HCT116 (cell line): Measurements from ENCODE around the gene ZAR1L. TPM values are rescaled to one million over a fixed set of nuclear protein-coding genes. Genes with fewer than 3 reads are reported as not detected.

Experiments used
- ATAC-seq: fragments of 200-7000 bp; cut with Tn5 transposase; 2 replicates; pipeline ENCODE4 v1.9.1; 2020; ENCODE audit warnings: mild to moderate bottlenecking, moderate library complexity
- BruUV-seq: library from RNA; stranded (reverse); fragments of 400-500 nt; replicated peaks from 2 replicates; lab custom pipeline; 2021; lab: Mats Ljungman, UMichigan
- CTCF ChIA-PET: fragments of 300-600 bp; sonication (Branson Sonifier 250); formaldehyde crosslinking; loops from one replicate; lab custom pipeline; 2021; ENCODE audit warnings: antibody characterized with exemption; lab: Charles Lee
- POLR2A ChIA-PET: fragments of 300-600, 350-600 bp; sonication (Branson Sonifier 250); formaldehyde crosslinking; loops from one replicate; lab custom pipeline; 2021; ENCODE audit warnings: antibody characterized with exemption; lab: Charles Lee
- RAD21 ChIA-PET, 2 experiments: fragments of 300-600 bp; sonication (Branson Sonifier 250); formaldehyde crosslinking; loops; one replicate each; lab custom pipeline; 2023; ENCODE audit warnings: low total read pairs in 2 of 2; ENCODE audit not compliant: uncharacterized antibody in 2 of 2, unreplicated experiment in 2 of 2, low non-redundant PET in 1 of 2; lab: Charles Lee
- DNase-seq: peaks from one replicate; pipeline ENCODE4 v3.0.0-alpha.2; 2010; ENCODE audit warnings: low read depth, low spot score
- H2AFZ ChIP-seq: fragments of 200-600 bp; shearing (Covaris generic), sonication (generic); 2 replicates; pipeline ENCODE4 v1.6.1; 2017; ENCODE audit warnings: low read depth, mixed run types, mixed read lengths, antibody characterized with exemption, low read length; ENCODE audit not compliant: poor library complexity, severe bottlenecking
- H3K27ac ChIP-seq: 2 replicates; pipeline ENCODE4 v1.5.1; 2012; ENCODE audit warnings: low read depth, low read length
- H3K27me3 ChIP-seq: fragments of 200-600 bp; sonication (generic); 2 replicates; pipeline ENCODE4 v1.6.1; 2016; ENCODE audit warnings: mixed run types, low read length, mixed read lengths; ENCODE audit not compliant: insufficient read depth
- H3K36me3 ChIP-seq, 2 experiments: fragments of 200-500 bp in 1 of 2; fragments of 200-600 bp in 1 of 2; sonication (Bioruptor generic) in 1 of 2; sonication (generic) in 1 of 2; 2 replicates each; pipeline versions ENCODE4 v1.5.1 to v1.6.1; 2014 to 2016; ENCODE audit warnings: low read length in 2 of 2, inconsistent platforms in 1 of 2, mixed read lengths in 1 of 2, mixed run types in 1 of 2; ENCODE audit not compliant: insufficient read depth in 2 of 2, control insufficient read depth in 1 of 2
- H3K4me1 ChIP-seq, 2 experiments: fragments of 200-600 bp in 1 of 2; sonication (generic) in 1 of 2; 2 replicates each; pipeline versions ENCODE4 v1.5.1 to v1.6.1; 2012 to 2017; ENCODE audit warnings: low read length in 2 of 2, inconsistent platforms in 1 of 2, mild to moderate bottlenecking in 1 of 2, mixed read lengths in 1 of 2, mixed run types in 1 of 2, moderate library complexity in 1 of 2; ENCODE audit not compliant: insufficient read depth in 2 of 2, control insufficient read depth in 1 of 2
- H3K4me2 ChIP-seq: fragments of 200-600 bp; sonication (generic); 2 replicates; pipeline ENCODE4 v1.6.1; 2017; ENCODE audit warnings: mixed run types, low read length, mixed read lengths
- H3K4me3 ChIP-seq, 2 experiments: fragments of 200-600 bp in 1 of 2; sonication (generic) in 1 of 2; replicated peaks in 1 of 2; 2 replicates each; pipeline ENCODE4 v1.5.1; 2011 to 2016; ENCODE audit warnings: low read length in 2 of 2, control low read depth in 1 of 2, low read depth in 1 of 2, mild to moderate bottlenecking in 1 of 2, mixed read lengths in 1 of 2, mixed run types in 1 of 2
- H3K79me2 ChIP-seq: fragments of 200-600 bp; sonication (generic); 2 replicates; pipeline ENCODE4 v1.6.1; 2017; ENCODE audit warnings: mild to moderate bottlenecking, mixed run types, low read length, moderate library complexity, mixed read lengths; ENCODE audit not compliant: insufficient read depth
- H3K9ac ChIP-seq: fragments of 200-600 bp; sonication (generic); 2 replicates; pipeline ENCODE4 v1.6.1; 2016; ENCODE audit warnings: low read length, mixed read lengths
- H3K9me2 ChIP-seq: fragments of 200-600 bp; sonication (generic), shearing (Covaris generic); 2 replicates; pipeline ENCODE4 v1.6.1; 2017; ENCODE audit warnings: mixed run types, mild to moderate bottlenecking, moderate library complexity; ENCODE audit not compliant: insufficient read depth
- H3K9me3 ChIP-seq, 2 experiments: fragments of 200-500 bp in 1 of 2; fragments of 200-600 bp in 1 of 2; sonication (Bioruptor generic) in 1 of 2; sonication (generic) in 1 of 2; 2 replicates each; pipeline ENCODE4 v1.6.1; 2014 to 2017; ENCODE audit warnings: low read length in 2 of 2, mixed read lengths in 2 of 2, inconsistent platforms in 1 of 2, low read depth in 1 of 2, mild to moderate bottlenecking in 1 of 2, mixed run types in 1 of 2, moderate library complexity in 1 of 2; ENCODE audit not compliant: control insufficient read depth in 1 of 2, insufficient read depth in 1 of 2
- H4K20me1 ChIP-seq: fragments of 200-600 bp; sonication (generic), shearing (Covaris generic); 2 replicates; pipeline ENCODE4 v1.6.1; 2017; ENCODE audit warnings: mixed run types, mild to moderate bottlenecking, moderate library complexity; ENCODE audit not compliant: insufficient read depth
- CBX3 ChIP-seq: IDR thresholded peaks from 2 replicates; pipeline ENCODE4 v1.6.1; 2012; ENCODE audit warnings: low read depth
- EGR1 ChIP-seq: IDR thresholded peaks from 2 replicates; pipeline ENCODE4 v1.6.1; 2012; ENCODE audit warnings: low read depth
- ELF1 ChIP-seq: IDR thresholded peaks from 2 replicates; pipeline ENCODE4 v1.6.1; 2012; ENCODE audit warnings: low read depth, borderline replicate concordance
- EZH2 ChIP-seq: fragments of 200-600 bp; sonication (generic); IDR thresholded peaks from 2 replicates; pipeline ENCODE4 v1.6.1; 2017; ENCODE audit warnings: antibody characterized with exemption, mixed run types
- FOSL1 ChIP-seq: IDR thresholded peaks from 2 replicates; pipeline ENCODE4 v1.6.1; 2012; ENCODE audit warnings: low read depth
- JUND ChIP-seq: IDR thresholded peaks from 2 replicates; pipeline ENCODE4 v1.6.1; 2012
- POLR2AphosphoS5 ChIP-seq: IDR thresholded peaks from 2 replicates; pipeline ENCODE4 v1.6.1; 2011; ENCODE audit warnings: mild to moderate bottlenecking, low read depth, low read length, moderate library complexity
- RAD21 ChIP-seq: IDR thresholded peaks from 2 replicates; pipeline ENCODE4 v1.6.1; 2012; ENCODE audit warnings: low read depth, mild to moderate bottlenecking
- SIN3A ChIP-seq: IDR thresholded peaks from 2 replicates; pipeline ENCODE4 v1.6.1; 2012; ENCODE audit warnings: low read depth
- SP1 ChIP-seq: IDR thresholded peaks from 2 replicates; pipeline ENCODE4 v1.6.1; 2012; ENCODE audit warnings: low read depth
- SRF ChIP-seq: IDR thresholded peaks from 2 replicates; pipeline ENCODE4 v1.6.1; 2012; ENCODE audit warnings: low read depth
- ZFX ChIP-seq: fragments of 450-650 bp; IDR thresholded peaks from 2 replicates; pipeline ENCODE4 v1.6.1; 2017
- ZNF274 ChIP-seq: fragments of 200-500 bp; sonication (Bioruptor generic); IDR thresholded peaks from 2 replicates; pipeline ENCODE4 v1.6.1; 2014; ENCODE audit warnings: mild to moderate bottlenecking, low read depth, low read length, inconsistent platforms
- intact Hi-C: fragments of 100-400 bp; cut with micrococcal nuclease; formaldehyde crosslinking; loops from 2 replicates; pipeline ENCODE4 v1.10.0; 2022
- total RNA-seq: library from RNA; stranded (reverse); gene quantifications from one replicate; pipeline ENCODE4 v1.2.1, GENCODE V29; 2021; ENCODE audit not compliant: unreplicated experiment
- TF ChIP-seq, protein P1 (sequence below): IDR thresholded peaks from 2 replicates; pipeline ENCODE4 v1.6.1; 2012
- TF ChIP-seq, protein P2 (sequence below): IDR thresholded peaks from 2 replicates; pipeline ENCODE4 v1.6.1; 2012
- TF ChIP-seq, protein P3 (sequence below), 3 experiments: fragments of 200-600 bp in 1 of 3; sonication (generic) in 1 of 3; IDR thresholded peaks in 2 of 3; conservative IDR thresholded peaks in 1 of 3; 2 replicates each; pipeline ENCODE4 v1.5.1; 2012 to 2017; ENCODE audit warnings: low read depth in 2 of 3, low read length in 2 of 3, antibody characterized with exemption in 1 of 3, borderline replicate concordance in 1 of 3, control low read depth in 1 of 3, mild to moderate bottlenecking in 1 of 3, mixed read lengths in 1 of 3, mixed run types in 1 of 3, moderate library complexity in 1 of 3; ENCODE audit not compliant: insufficient read depth in 1 of 3

The ZAR1L gene
- total RNA-seq, 1 experiment from 2014 or later, result 0.15 TPM

DNA sequence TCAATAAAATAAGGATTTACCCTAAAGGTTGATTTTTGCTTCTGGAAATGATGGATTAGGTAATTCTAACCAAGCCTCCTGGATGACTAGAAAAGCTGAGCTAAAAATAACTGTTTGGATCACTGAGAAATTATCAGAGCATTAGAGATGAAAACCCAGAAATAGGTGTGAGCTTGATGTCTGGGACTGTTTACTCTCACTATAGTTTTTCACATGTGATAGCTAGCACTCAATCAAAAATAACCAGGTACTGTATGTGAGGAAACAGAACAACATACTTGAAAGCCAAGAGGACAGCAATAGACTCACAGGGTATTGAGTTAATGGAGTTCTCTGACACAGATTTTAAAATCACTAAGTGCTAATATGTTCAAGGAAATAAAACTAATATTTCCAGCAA lies 9.5 kb downstream of the ZAR1L start:
- Histone ChIP-seq H2AFZ (no peak overlapping the region), H3K4me3 (no peak overlapping the region), H3K9me2 (no peaks in the 10 kb centered on the region), H3K4me2 (no peak overlapping the region), H3K9me3 (no peaks in the 10 kb centered on the region), H3K4me1 (peaks cover 0 to 3% of the 10 kb centered on the region in 2 experiments; a peak in 1 of 4 replicates), H3K9ac (no peak overlapping the region), H3K79me2 (no peaks in the 10 kb centered on the region), H3K36me3 (no peaks in the 10 kb centered on the region), H3K27ac (no peak overlapping the region), H3K27me3 (peaks cover 13% of the 10 kb centered on the region), H4K20me1 (no peaks in the 10 kb centered on the region)
- CTCF ChIA-PET, result interaction anchor here (1.4 to 1.5 kb wide), 2 partner anchors 38 to 395 kb away, joined by 3 to 8 read pairs; no protein-coding TSS in a partner anchor
- ATAC-seq, result no peak
- intact Hi-C loops, result loop anchor here (5.0 kb wide), 1 partner anchor 48 kb away; no protein-coding TSS in a partner anchor
- BruUV-seq, result no TSS peak
- no peak for DNase-seq
- TF ChIP-seq, protein P1, sequence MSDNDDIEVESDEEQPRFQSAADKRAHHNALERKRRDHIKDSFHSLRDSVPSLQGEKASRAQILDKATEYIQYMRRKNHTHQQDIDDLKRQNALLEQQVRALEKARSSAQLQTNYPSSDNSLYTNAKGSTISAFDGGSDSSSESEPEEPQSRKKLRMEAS, result no peak
- TF ChIP-seq FOSL1 (no peak), SRF (no peak), CBX3 (no peak), EGR1 (no peak)
- POLR2A ChIA-PET, result no interaction called here
- RAD21 ChIA-PET, result interaction anchor here in 1 of 2 experiments (0.8 kb wide), 1 partner anchor 396 kb away, joined by 3 read pairs; no protein-coding TSS in a partner anchor

DNA sequence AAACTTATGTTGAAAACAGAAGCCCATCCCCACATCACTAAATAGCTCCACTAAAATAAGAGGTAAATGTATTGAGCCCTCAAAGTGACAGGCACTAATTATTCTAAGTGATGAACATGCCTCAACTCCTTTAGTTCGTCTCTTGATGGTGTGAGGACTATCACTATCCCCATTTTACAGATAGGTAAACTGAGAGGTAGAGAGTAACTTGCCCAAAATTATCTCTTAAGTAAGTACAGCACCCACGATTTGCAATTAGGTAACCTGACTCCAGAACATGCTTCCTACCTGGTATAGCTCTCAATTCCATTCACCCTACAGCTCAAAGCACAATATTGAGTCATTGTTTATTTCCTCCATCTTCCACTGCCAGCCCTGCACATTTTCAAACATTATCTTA lies 12.7 kb downstream of the ZAR1L start:
- POLR2A ChIA-PET, result no interaction called here
- Histone ChIP-seq H4K20me1 (no peaks in the 10 kb centered on the region), H3K4me2 (no peak overlapping the region)
- BruUV-seq, result no TSS peak
- TF ChIP-seq ZFX, result no peak
- TF ChIP-seq POLR2AphosphoS5, result no peak
- TF ChIP-seq EZH2, result no peak
- no peak for TF ChIP-seq RAD21
- TF ChIP-seq, protein P2, sequence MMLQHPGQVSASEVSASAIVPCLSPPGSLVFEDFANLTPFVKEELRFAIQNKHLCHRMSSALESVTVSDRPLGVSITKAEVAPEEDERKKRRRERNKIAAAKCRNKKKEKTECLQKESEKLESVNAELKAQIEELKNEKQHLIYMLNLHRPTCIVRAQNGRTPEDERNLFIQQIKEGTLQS, result no peak
- no peak for TF ChIP-seq ELF1
- TF ChIP-seq SIN3A, result no peak
- TF ChIP-seq CBX3, result no peak
- no peak for TF ChIP-seq JUND
- no peak for TF ChIP-seq ZNF274
- TF ChIP-seq, protein P3, sequence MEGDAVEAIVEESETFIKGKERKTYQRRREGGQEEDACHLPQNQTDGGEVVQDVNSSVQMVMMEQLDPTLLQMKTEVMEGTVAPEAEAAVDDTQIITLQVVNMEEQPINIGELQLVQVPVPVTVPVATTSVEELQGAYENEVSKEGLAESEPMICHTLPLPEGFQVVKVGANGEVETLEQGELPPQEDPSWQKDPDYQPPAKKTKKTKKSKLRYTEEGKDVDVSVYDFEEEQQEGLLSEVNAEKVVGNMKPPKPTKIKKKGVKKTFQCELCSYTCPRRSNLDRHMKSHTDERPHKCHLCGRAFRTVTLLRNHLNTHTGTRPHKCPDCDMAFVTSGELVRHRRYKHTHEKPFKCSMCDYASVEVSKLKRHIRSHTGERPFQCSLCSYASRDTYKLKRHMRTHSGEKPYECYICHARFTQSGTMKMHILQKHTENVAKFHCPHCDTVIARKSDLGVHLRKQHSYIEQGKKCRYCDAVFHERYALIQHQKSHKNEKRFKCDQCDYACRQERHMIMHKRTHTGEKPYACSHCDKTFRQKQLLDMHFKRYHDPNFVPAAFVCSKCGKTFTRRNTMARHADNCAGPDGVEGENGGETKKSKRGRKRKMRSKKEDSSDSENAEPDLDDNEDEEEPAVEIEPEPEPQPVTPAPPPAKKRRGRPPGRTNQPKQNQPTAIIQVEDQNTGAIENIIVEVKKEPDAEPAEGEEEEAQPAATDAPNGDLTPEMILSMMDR (IDR thresholded peaks at IDR 0.05 in 2 of 3, conservative IDR thresholded peaks at IDR 0.05 in 1 of 3; ENCODE audit: borderline replicate concordance in 1 of 3, insufficient read depth in 1 of 3, low read depth in 2 of 3, low read length in 2 of 3), result no peak
- TF ChIP-seq, protein P1, result no peak
- no peak for TF ChIP-seq SRF
- TF ChIP-seq EGR1, result no peak
- no peak for TF ChIP-seq FOSL1
- no peak for TF ChIP-seq SP1
- TF ChIP-seq, all 23 proteins: peak for 0
- no peak overlapping the region for H3K9ac ChIP-seq
- H2AFZ ChIP-seq, result no peak overlapping the region
- DNase-seq, result no peak
- RAD21 ChIA-PET, result no interaction called here
- no peaks in the 10 kb centered on the region for H3K79me2 ChIP-seq
- intact Hi-C loops, result no loop called here
- no peaks in the 10 kb centered on the region for H3K9me3 ChIP-seq
- CTCF ChIA-PET, result no interaction called here
- no peaks in the 10 kb centered on the region for H3K9me2 ChIP-seq
- H3K4me1 ChIP-seq, result no peaks in the 10 kb centered on the region
- H3K27me3 ChIP-seq, result peaks cover 44% of the 10 kb centered on the region
- H3K36me3 ChIP-seq, result no peaks in the 10 kb centered on the region
- H3K4me3 ChIP-seq, result no peak overlapping the region
- ATAC-seq, result no peak
- H3K27ac ChIP-seq, result no peak overlapping the region
